ENCODE results near the gene FCHSD2.

FCHSD2 gene

GRCh38 chr11:73172992-73173656 is 31.0 kb upstream of the FCHSD2 start:
- no peak for DNase-seq (ENCODE audit: low spot score)

GRCh38 chr11:73171436-73172161 is 29.5 kb upstream of the FCHSD2 start:
- DNase-seq (ENCODE audit: low spot score) = no peak

DNA sequence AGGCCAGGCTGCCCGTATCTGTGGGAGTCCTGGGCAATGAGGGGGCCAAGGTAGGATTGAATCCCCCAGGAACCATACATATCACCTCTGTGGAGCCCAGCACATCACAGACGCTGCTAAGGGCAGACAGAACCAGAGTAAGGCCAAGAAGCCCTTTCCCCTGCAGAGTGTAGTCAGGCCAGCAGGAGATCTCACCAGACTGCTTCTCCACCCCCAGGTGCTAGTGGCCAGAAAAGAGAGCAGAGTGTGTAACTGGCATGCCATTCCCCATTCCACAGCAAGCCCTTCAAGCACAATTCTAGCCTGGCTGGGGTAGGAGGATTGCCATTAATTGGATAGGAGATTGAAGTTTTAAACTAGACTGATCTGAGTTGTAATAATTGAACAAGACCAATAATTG is 28.0 kb upstream of the FCHSD2 start:
- no peak for DNase-seq (ENCODE audit: low spot score)

GRCh38 chr11:73168925-73169579 is 26.9 kb upstream of the FCHSD2 start:
- no peak for DNase-seq (ENCODE audit: low spot score)

- no peak for DNase-seq (ENCODE audit: low spot score)
Measured at GRCh38 chr11:73167363-73167954, 25.3 kb upstream of the FCHSD2 start.

GRCh38 chr11:73164803-73165540 is 22.9 kb upstream of the FCHSD2 start:
- no peak for DNase-seq (ENCODE audit: low spot score)

DNA sequence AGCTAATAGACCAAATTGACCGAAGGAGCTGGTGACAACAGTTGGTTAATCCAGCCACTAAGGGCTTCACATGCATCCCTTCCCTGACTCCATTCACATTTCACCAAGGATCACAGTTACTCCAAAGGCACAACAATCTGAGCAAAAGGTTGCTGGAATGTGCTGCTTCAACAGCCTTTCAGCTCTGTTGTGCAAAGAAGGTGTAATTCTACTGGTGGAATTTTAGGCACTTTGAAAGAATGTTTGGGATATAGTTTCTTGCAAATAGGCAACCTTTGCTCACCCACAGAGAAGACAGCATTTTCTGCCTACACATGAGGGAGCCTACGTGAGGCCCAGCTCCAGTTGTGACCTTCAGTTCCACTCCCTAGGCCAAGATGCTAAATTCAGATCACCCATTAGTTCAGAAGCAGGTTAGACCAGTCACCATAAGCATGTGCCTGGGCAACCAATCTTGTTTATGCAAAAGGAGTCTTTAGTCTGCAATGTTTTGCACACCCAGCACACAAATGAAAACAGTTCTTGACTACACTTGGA is 21.6 kb upstream of the FCHSD2 start:
- no peak for DNase-seq (ENCODE audit: low spot score)

- DNase-seq (ENCODE audit: low spot score) = no peak
Measured at GRCh38 chr11:73162196-73162740, 20.1 kb upstream of the FCHSD2 start.

GRCh38 chr11:73160005-73160760 is 18.1 kb upstream of the FCHSD2 start:
- no peak for DNase-seq (ENCODE audit: low spot score)

- DNase-seq (ENCODE audit: low spot score) = no peak
Measured at GRCh38 chr11:73159297-73159696, 17.2 kb upstream of the FCHSD2 start.

DNA sequence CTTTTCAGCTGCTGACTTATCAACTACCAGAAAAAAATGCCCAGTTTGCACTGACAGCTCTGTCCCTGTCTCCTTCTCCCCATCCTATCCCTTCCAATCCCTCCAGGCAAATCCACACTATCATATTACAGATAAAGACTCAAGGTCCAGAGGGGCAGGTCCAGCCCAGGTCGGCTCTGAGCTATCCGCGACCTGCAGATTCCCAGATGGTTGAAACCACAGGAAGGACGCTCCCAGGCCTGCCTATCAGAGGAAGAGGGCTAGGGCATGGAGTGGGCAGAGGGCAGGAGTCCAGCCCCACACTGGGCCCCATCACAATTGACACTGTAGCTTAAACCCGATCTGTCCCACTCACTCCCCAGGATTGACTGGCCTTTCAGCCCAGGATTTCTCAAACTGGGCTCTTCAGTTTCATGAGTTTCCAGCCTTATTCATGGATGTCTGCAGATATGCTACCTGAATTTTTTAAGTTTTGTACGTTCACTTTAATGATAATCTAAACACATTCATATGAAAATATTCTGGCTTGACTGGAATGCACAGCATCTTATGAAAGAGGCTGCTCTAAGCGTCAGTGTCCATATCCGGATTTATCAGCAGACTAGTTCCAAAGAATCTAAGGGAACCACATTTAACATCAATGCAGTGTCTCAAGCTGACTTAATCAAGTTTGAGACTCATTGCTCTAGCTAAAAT is 16.4 kb upstream of the FCHSD2 start:
- no peak for DNase-seq (ENCODE audit: low spot score)

DNA sequence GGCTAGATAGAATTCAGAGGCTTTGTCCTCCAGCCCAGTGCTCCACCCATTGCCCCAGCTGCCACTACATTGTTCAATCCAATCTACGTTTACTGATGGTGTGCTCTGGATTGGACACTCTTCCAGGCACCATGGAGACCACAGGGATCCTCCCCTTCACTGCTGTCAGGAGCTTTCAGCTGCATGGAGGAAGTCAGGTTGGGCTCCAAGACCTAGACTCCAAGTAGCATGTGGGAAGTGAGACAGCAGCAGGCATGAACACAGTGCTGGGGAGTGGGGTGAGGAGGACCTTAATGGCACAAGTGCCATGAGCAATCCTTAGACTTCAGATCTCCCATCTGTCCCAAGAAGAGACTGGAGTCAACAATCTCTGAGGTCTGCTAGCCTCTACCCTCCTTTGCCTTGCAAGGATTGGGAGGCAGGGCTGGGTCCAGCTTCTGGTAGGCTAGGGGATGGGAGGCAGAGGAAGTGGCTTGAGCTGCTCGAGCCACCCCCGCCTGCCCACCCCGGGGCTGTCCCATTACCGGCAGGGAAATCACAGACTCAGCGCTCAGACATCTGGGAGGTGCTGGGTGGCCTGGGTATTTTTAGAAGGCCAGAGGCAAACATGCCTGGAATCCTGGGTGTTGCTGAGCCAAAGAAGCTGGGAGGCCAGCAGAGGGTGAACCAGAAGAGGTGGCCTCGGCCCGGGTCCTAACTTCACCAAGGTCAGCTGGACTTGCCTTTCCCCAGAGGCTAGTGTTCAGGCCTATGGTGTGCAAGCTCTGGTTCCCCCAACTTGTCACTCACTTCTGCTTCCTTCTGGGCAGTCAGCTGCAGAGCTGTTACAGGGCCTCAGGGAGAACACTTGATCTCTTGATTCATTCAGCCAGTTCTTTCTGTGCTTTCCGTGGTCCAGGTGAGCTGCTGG is 15.2 kb upstream of the FCHSD2 start:
- no peak for DNase-seq (ENCODE audit: low spot score)

- no peak for DNase-seq (ENCODE audit: low spot score)
Measured at GRCh38 chr11:73156686-73157085, 14.6 kb upstream of the FCHSD2 start.

DNA sequence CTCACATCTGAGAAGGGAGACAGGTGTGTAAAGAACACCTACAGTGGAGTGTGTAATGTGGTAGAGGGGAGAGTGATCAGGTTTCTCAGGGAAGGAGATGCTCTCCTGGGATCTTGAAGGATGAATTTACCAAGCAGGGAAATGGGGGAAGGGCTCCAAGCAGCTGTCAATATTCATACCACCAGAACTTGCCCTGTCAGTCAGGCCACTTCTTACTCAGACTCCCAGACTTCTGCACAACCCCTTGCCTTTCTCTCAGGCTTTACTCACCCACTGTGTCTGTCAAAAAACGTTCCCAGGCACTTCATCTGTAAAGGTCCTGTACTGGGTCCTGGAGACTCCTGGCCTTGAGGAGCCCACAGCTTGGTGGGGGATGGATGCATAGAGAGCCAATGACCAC is 14.0 kb upstream of the FCHSD2 start:
- no peak for DNase-seq (ENCODE audit: low spot score)

- DNase-seq (ENCODE audit: low spot score) = no peak
Measured at GRCh38 chr11:73155102-73155501, 13.0 kb upstream of the FCHSD2 start.

- DNase-seq (ENCODE audit: low spot score) = peak; percentile 50
Measured at GRCh38 chr11:73154178-73154577, 12.1 kb upstream of the FCHSD2 start.

GRCh38 chr11:73152861-73153483 is 10.9 kb upstream of the FCHSD2 start:
- DNase-seq (ENCODE audit: low spot score) = no peak

DNA sequence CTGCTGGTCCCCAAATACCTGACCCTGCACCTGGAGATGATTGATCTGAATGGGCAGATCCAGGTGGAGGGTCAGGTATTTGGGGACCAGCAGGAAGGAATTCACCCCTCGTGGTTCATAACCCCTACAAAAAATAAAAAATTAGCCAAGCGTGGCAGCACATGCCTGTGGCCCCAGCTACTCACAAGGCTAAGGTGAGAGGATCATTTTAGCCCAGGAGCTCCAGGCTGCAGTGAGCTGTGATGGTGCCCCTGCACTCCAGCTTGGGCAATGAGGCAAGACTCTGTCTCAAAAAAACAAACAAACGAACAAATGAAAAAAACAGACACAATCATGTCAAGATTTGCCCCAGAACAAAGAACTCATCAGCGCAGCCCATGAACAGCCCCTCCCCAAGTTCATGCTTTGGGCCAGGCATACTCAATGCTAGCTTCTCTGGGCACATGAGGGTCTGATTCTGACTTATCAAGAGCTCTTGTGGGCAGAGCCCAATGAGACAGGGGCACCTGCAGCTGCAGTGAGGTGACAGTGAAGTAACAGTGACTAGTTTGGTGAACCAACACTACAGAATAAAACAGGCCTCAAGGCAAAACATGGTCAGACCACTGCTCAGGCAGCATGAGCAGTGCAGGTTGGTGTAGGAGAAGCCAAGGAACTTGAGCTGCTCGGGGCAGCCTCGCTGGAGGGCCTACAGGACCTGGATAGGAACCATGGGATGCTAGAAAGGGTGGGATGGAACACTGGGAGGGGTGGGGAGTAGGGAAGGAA is 10.2 kb upstream of the FCHSD2 start:
- DNase-seq (ENCODE audit: low spot score) = no peak

All from putamen (tissue), 1 donor.